ENCODE results near the gene LYRM4. TPM values are rescaled to one million over a fixed set of nuclear protein-coding genes. Genes with fewer than 3 reads are reported as not detected.

LYRM4 gene
- total RNA-seq, 1 experiment from 2014 or later, result 52.8 TPM

- no peak for TF ChIP-seq CTCF (IDR thresholded peaks at IDR 0.05; ENCODE audit: insufficient read depth in 1 of 2, low read depth in 1 of 2, low read length in 1 of 2, severe bottlenecking in 1 of 2, unreplicated experiment in 1 of 2)
- no peaks in the 10 kb centered on the region for H3K4me1 Mint-ChIP-seq (ENCODE audit: low read depth, unreplicated experiment)
- Histone ChIP-seq H3K9me3 (no peaks in the 10 kb centered on the region), H3K36me3 (ENCODE audit: control insufficient read depth, insufficient read depth, low read length) (no peaks in the 10 kb centered on the region), H3K4me3 (ENCODE audit: low read depth, low read length) (no peak overlapping the region), H3K27me3 (replicated peaks; ENCODE audit: control insufficient read depth, insufficient read depth, low read length) (no peaks in the 10 kb centered on the region), H3K4me1 (no peaks in the 10 kb centered on the region)
- POLR2A ChIA-PET, result no interaction called here
- no peak for DNase-seq
- H3K27ac Mint-ChIP-seq (ENCODE audit: unreplicated experiment), result no peak overlapping the region
- no peaks in the 10 kb centered on the region for H3K27me3 Mint-ChIP-seq (ENCODE audit: insufficient read depth, unreplicated experiment)
- no peak overlapping the region for H3K4me3 Mint-ChIP-seq (ENCODE audit: unreplicated experiment)
- CTCF ChIA-PET, result interaction anchor here (1.0 kb wide), 1 partner anchor 147 kb away, joined by 4 read pairs; no protein-coding TSS in a partner anchor
- BruUV-seq (replicated peaks), result no TSS peak
- no peaks in the 10 kb centered on the region for H3K9me3 Mint-ChIP-seq (ENCODE audit: unreplicated experiment)
- no peaks in the 10 kb centered on the region for H3K36me3 Mint-ChIP-seq (ENCODE audit: insufficient read depth, unreplicated experiment)
- intact Hi-C loops (cut with micrococcal nuclease; ENCODE audit: unreplicated experiment), result no loop called here
Measured at GRCh38 chr6:5290500-5290899, 29.8 kb upstream of the LYRM4 start.

GRCh38 chr6:5290097-5290496, 29.3 kb upstream of the LYRM4 start:
- no TSS peak for BruUV-seq (replicated peaks)
- H3K4me3 ChIP-seq (ENCODE audit: low read depth, low read length), result no peak overlapping the region
- H3K36me3 ChIP-seq (ENCODE audit: control insufficient read depth, insufficient read depth, low read length), result no peaks in the 10 kb centered on the region
- H3K27ac Mint-ChIP-seq (ENCODE audit: unreplicated experiment), result no peak overlapping the region
- no peaks in the 10 kb centered on the region for H3K9me3 ChIP-seq
- POLR2A ChIA-PET, result no interaction called here
- H3K9me3 Mint-ChIP-seq (ENCODE audit: unreplicated experiment), result no peaks in the 10 kb centered on the region
- TF ChIP-seq CTCF (IDR thresholded peaks at IDR 0.05; ENCODE audit: insufficient read depth in 1 of 2, low read depth in 1 of 2, low read length in 1 of 2, severe bottlenecking in 1 of 2, unreplicated experiment in 1 of 2), result no peak
- no peaks in the 10 kb centered on the region for H3K27me3 ChIP-seq (replicated peaks; ENCODE audit: control insufficient read depth, insufficient read depth, low read length)
- H3K36me3 Mint-ChIP-seq (ENCODE audit: insufficient read depth, unreplicated experiment), result no peaks in the 10 kb centered on the region
- H3K4me1 Mint-ChIP-seq (ENCODE audit: low read depth, unreplicated experiment), result no peaks in the 10 kb centered on the region
- CTCF ChIA-PET, result interaction anchor here (1.0 kb wide), 1 partner anchor 146 kb away, joined by 4 read pairs; no protein-coding TSS in a partner anchor
- no peaks in the 10 kb centered on the region for H3K4me1 ChIP-seq
- H3K27me3 Mint-ChIP-seq (ENCODE audit: insufficient read depth, unreplicated experiment), result no peaks in the 10 kb centered on the region
- no peak overlapping the region for H3K4me3 Mint-ChIP-seq (ENCODE audit: unreplicated experiment)
- intact Hi-C loops (cut with micrococcal nuclease; ENCODE audit: unreplicated experiment), result no loop called here
- no peak for DNase-seq

- no peak for TF ChIP-seq CTCF (IDR thresholded peaks at IDR 0.05; ENCODE audit: insufficient read depth in 1 of 2, low read depth in 1 of 2, low read length in 1 of 2, severe bottlenecking in 1 of 2, unreplicated experiment in 1 of 2)
- ChIA-PET CTCF (no interaction called here), POLR2A (no interaction called here)
- no peak overlapping the region for H3K4me3 Mint-ChIP-seq (ENCODE audit: unreplicated experiment)
- no peaks in the 10 kb centered on the region for H3K9me3 Mint-ChIP-seq (ENCODE audit: unreplicated experiment)
- H3K27ac Mint-ChIP-seq (ENCODE audit: unreplicated experiment), result no peak overlapping the region
- no peaks in the 10 kb centered on the region for H3K27me3 Mint-ChIP-seq (ENCODE audit: insufficient read depth, unreplicated experiment)
- intact Hi-C loops (cut with micrococcal nuclease; ENCODE audit: unreplicated experiment), result no loop called here
- H3K36me3 Mint-ChIP-seq (ENCODE audit: insufficient read depth, unreplicated experiment), result no peaks in the 10 kb centered on the region
- Histone ChIP-seq H3K4me1 (no peaks in the 10 kb centered on the region), H3K27me3 (replicated peaks; ENCODE audit: control insufficient read depth, insufficient read depth, low read length) (no peaks in the 10 kb centered on the region), H3K9me3 (no peaks in the 10 kb centered on the region), H3K4me3 (ENCODE audit: low read depth, low read length) (no peak overlapping the region), H3K36me3 (ENCODE audit: control insufficient read depth, insufficient read depth, low read length) (no peaks in the 10 kb centered on the region)
- no TSS peak for BruUV-seq (replicated peaks)
- DNase-seq, result no peak
- no peaks in the 10 kb centered on the region for H3K4me1 Mint-ChIP-seq (ENCODE audit: low read depth, unreplicated experiment)
Measured at GRCh38 chr6:5287966-5288297, 27.2 kb upstream of the LYRM4 start.

Data from Caco-2 (cell line).